H1 (cell line): ENCODE data around the gene OBSCN. TPM values are rescaled to one million over a fixed set of nuclear protein-coding genes. Genes with fewer than 3 reads are reported as not detected.
A peak's percentile ranks its signal among the peaks of the same experiment; 100 is the strongest.

Experiments used
- CTCF ChIA-PET: fragments of 300-600 bp; sonication (Branson Sonifier 250); formaldehyde crosslinking; loops from one replicate; lab custom pipeline; 2021; ENCODE audit not compliant: partially characterized antibody; lab: Charles Lee
- POLR2A ChIA-PET: fragments of 300-600 bp; sonication (Branson Sonifier 250); formaldehyde crosslinking; loops from one replicate; lab custom pipeline; 2021; ENCODE audit warnings: inconsistent platforms; ENCODE audit not compliant: partially characterized antibody; lab: Charles Lee
- DNase-seq, 2 experiments: peaks; one replicate each; pipeline versions ENCODE4 v3.0.0 to v3.0.0-alpha.2; 2010 to 2022; ENCODE audit warnings: low spot score in 2 of 2, low read depth in 1 of 2, mixed read lengths in 1 of 2
- FAIRE-seq: peaks from 2 replicates; lab custom pipeline; 2011; peaks lifted over from hg19 to GRCh38; lab: Jason Lieb, UNC
- H2AFZ ChIP-seq: 2 replicates; pipeline ENCODE4 v1.8.1; 2012; ENCODE audit warnings: low read length, inconsistent platforms
- H2AK5ac ChIP-seq: 2 replicates; pipeline ENCODE4 v1.6.1; 2013; ENCODE audit warnings: low read depth, low read length
- H2BK120ac ChIP-seq: replicated peaks from 2 replicates; pipeline ENCODE3; 2013; ENCODE audit warnings: low read depth, low read length, inconsistent platforms
- H2BK12ac ChIP-seq: 2 replicates; pipeline ENCODE4 v1.6.1; 2013; ENCODE audit warnings: low read depth, low read length
- H2BK15ac ChIP-seq: 2 replicates; pipeline ENCODE4 v1.6.1; 2013; ENCODE audit warnings: low read length
- H2BK20ac ChIP-seq: 2 replicates; pipeline ENCODE4 v1.6.1; 2013; ENCODE audit warnings: low read length
- H2BK5ac ChIP-seq: 2 replicates; pipeline ENCODE4 v1.6.1; 2013; ENCODE audit warnings: low read depth, low read length
- H3K14ac ChIP-seq: 2 replicates; pipeline ENCODE4 v1.6.1; 2013; ENCODE audit warnings: inconsistent platforms; ENCODE audit not compliant: insufficient read length
- H3K18ac ChIP-seq: 2 replicates; pipeline ENCODE4 v1.6.1; 2013; ENCODE audit warnings: low read length; ENCODE audit errors: extremely low read depth
- H3K23ac ChIP-seq: 2 replicates; pipeline ENCODE4 v1.6.1; 2013; ENCODE audit warnings: inconsistent platforms; ENCODE audit not compliant: insufficient read length
- H3K23me2 ChIP-seq: 2 replicates; pipeline ENCODE4 v1.6.1; 2013; ENCODE audit warnings: low read depth, low read length
- H3K27ac ChIP-seq: 2 replicates; pipeline ENCODE4 v1.6.1; 2011; ENCODE audit warnings: low read depth, low read length, inconsistent platforms
- H3K27me3 ChIP-seq, 4 experiments: replicated peaks in 1 of 4; 1 replicate in 1 of 4; 2 replicates in 3 of 4; pipeline versions ENCODE4 v1.6.1 to v1.8.1; 2011 to 2013; ENCODE audit warnings: low read length in 3 of 4, mild to moderate bottlenecking in 3 of 4, inconsistent platforms in 2 of 4, mixed read lengths in 2 of 4, moderate library complexity in 1 of 4; ENCODE audit not compliant: control insufficient read depth in 3 of 4, insufficient read depth in 3 of 4; ENCODE audit errors: extremely low read depth in 1 of 4
- H3K36me3 ChIP-seq, 4 experiments: 2 replicates each; pipeline versions ENCODE4 v1.6.1 to v1.8.1; 2011 to 2013; ENCODE audit warnings: mild to moderate bottlenecking in 4 of 4, low read length in 3 of 4, moderate library complexity in 2 of 4, control low read depth in 1 of 4, inconsistent platforms in 1 of 4; ENCODE audit not compliant: insufficient read depth in 4 of 4, control insufficient read depth in 2 of 4
- H3K4ac ChIP-seq: replicated peaks from 2 replicates; pipeline ENCODE3; 2013; ENCODE audit warnings: low read length, low read depth, mixed read lengths, inconsistent platforms; ENCODE audit not compliant: insufficient read length
- H3K4me1 ChIP-seq, 4 experiments: replicated peaks in 1 of 4; 1 replicate in 1 of 4; 2 replicates in 3 of 4; pipeline versions ENCODE4 v1.6.1 to v1.8.1; 2011 to 2013; ENCODE audit warnings: low read length in 3 of 4, inconsistent platforms in 2 of 4, mixed read lengths in 1 of 4; ENCODE audit not compliant: insufficient read depth in 4 of 4, control insufficient read depth in 3 of 4
- H3K4me2 ChIP-seq, 2 experiments: 2 replicates each; pipeline versions ENCODE4 v1.6.1 to v1.8.1; 2011 to 2013; ENCODE audit warnings: low read depth in 2 of 2, low read length in 2 of 2, control low read depth in 1 of 2, inconsistent platforms in 1 of 2, mild to moderate bottlenecking in 1 of 2; ENCODE audit not compliant: insufficient read depth in 1 of 2
- H3K4me3 ChIP-seq, 4 experiments: fragments of 200-600, 300-600 bp in 1 of 4; sonication (generic), shearing (Covaris generic), sonication (Bioruptor Twin) in 1 of 4; 2 replicates each; pipeline versions ENCODE4 v1.5.1 to v1.8.1; 2011 to 2016; ENCODE audit warnings: low read length in 4 of 4, low read depth in 3 of 4, control low read depth in 2 of 4, inconsistent platforms in 2 of 4, mild to moderate bottlenecking in 2 of 4, mixed read lengths in 1 of 4, moderate library complexity in 1 of 4; ENCODE audit not compliant: insufficient read depth in 2 of 4; ENCODE audit errors: extremely low read depth in 1 of 4
- H3K56ac ChIP-seq: replicated peaks from 2 replicates; pipeline ENCODE3; 2013; ENCODE audit warnings: low read depth, mild to moderate bottlenecking, mixed read lengths, low read length, inconsistent platforms; ENCODE audit not compliant: insufficient read length
- H3K79me1 ChIP-seq: 2 replicates; pipeline ENCODE4 v1.6.1; 2013; ENCODE audit warnings: low read depth, low read length, control low read depth
- H3K79me2 ChIP-seq, 2 experiments: 2 replicates each; pipeline versions ENCODE4 v1.6.1 to v1.8.1; 2012 to 2013; ENCODE audit warnings: low read length in 2 of 2, mild to moderate bottlenecking in 2 of 2, inconsistent platforms in 1 of 2; ENCODE audit not compliant: insufficient read depth in 2 of 2, control insufficient read depth in 1 of 2
- H3K9ac ChIP-seq, 4 experiments: replicated peaks in 1 of 4; 1 replicate in 1 of 4; 2 replicates in 3 of 4; pipeline versions ENCODE4 v1.6.1 to v1.8.1; 2011 to 2013; ENCODE audit warnings: low read depth in 3 of 4, low read length in 3 of 4, control low read depth in 2 of 4, mild to moderate bottlenecking in 2 of 4, moderate library complexity in 2 of 4, inconsistent platforms in 1 of 4; ENCODE audit errors: extremely low read depth in 1 of 4
- H3K9me3 ChIP-seq, 2 experiments: 2 replicates each; pipeline versions ENCODE4 v1.6.1 to v1.8.1; 2012 to 2013; ENCODE audit warnings: mild to moderate bottlenecking in 2 of 2, moderate library complexity in 2 of 2, control low read depth in 1 of 2, inconsistent platforms in 1 of 2, low read depth in 1 of 2, low read length in 1 of 2, mixed read lengths in 1 of 2; ENCODE audit not compliant: insufficient read depth in 2 of 2
- H4K20me1 ChIP-seq, 2 experiments: replicated peaks in 1 of 2; 2 replicates each; pipeline versions ENCODE3 to v1.8.1; 2011 to 2013; ENCODE audit warnings: inconsistent platforms in 2 of 2, low read length in 2 of 2, mild to moderate bottlenecking in 1 of 2; ENCODE audit not compliant: insufficient read depth in 2 of 2, control insufficient read depth in 1 of 2
- H4K5ac ChIP-seq: 2 replicates; pipeline ENCODE4 v1.6.1; 2013; ENCODE audit warnings: low read length, low read depth, mixed read lengths, inconsistent platforms; ENCODE audit not compliant: insufficient read length
- H4K8ac ChIP-seq: 2 replicates; pipeline ENCODE4 v1.8.0; 2013; ENCODE audit warnings: mild to moderate bottlenecking, moderate library complexity, low read length, inconsistent platforms; ENCODE audit not compliant: insufficient read depth; ENCODE audit errors: extremely low read depth
- H4K91ac ChIP-seq: replicated peaks from 2 replicates; pipeline ENCODE3; 2013; ENCODE audit warnings: low read length, mixed read lengths, inconsistent platforms; ENCODE audit not compliant: insufficient read length
- CHD2 ChIP-seq: IDR thresholded peaks from 2 replicates; pipeline ENCODE4 v1.6.1; 2012; ENCODE audit warnings: low read length, improper control_type of control experiment
- CREB1 ChIP-seq: IDR thresholded peaks from 2 replicates; pipeline ENCODE4 v1.6.1; 2012; ENCODE audit warnings: inconsistent platforms
- GABPA ChIP-seq: IDR thresholded peaks from 2 replicates; pipeline ENCODE4 v1.6.1; 2011; ENCODE audit warnings: mild to moderate bottlenecking, low read length, moderate library complexity, borderline replicate concordance; ENCODE audit not compliant: insufficient read depth
- HDAC2 ChIP-seq, 2 experiments: fragments of 300-600 bp in 1 of 2; sonication (generic) in 1 of 2; IDR thresholded peaks; 2 replicates each; pipeline ENCODE4 v1.6.1; 2011 to 2012; ENCODE audit warnings: low read depth in 2 of 2, low read length in 2 of 2, mild to moderate bottlenecking in 2 of 2, moderate library complexity in 2 of 2, borderline replicate concordance in 1 of 2, inconsistent platforms in 1 of 2
- JUN ChIP-seq: IDR thresholded peaks from 2 replicates; pipeline ENCODE4 v1.6.1; 2011; ENCODE audit warnings: low read depth, mild to moderate bottlenecking, improper control_type of control experiment, low read length
- RFX5 ChIP-seq: IDR thresholded peaks from 2 replicates; pipeline ENCODE4 v1.6.1; 2011; ENCODE audit warnings: low read depth, low read length, improper control_type of control experiment, borderline replicate concordance
- SIX5 ChIP-seq: IDR thresholded peaks from 2 replicates; pipeline ENCODE4 v1.6.1; 2011; ENCODE audit warnings: mild to moderate bottlenecking, low read depth, low read length
- SP2 ChIP-seq: IDR thresholded peaks from 2 replicates; pipeline ENCODE4 v1.6.1; 2012; ENCODE audit warnings: mild to moderate bottlenecking, low read length, inconsistent platforms
- TAF1 ChIP-seq: IDR thresholded peaks from 2 replicates; pipeline ENCODE4 v1.6.1; 2011; ENCODE audit warnings: mild to moderate bottlenecking, low read depth, low read length
- TBP ChIP-seq: IDR thresholded peaks from 2 replicates; pipeline ENCODE4 v1.6.1; 2011; ENCODE audit warnings: low read depth, low read length, improper control_type of control experiment
- WGBS, 2 experiments: shearing (Covaris generic) in 1 of 2; methylation state at CpG; one replicate each; pipeline versions ENCODE4 v1.1.6 to v1.1.7; 2013 to 2015; ENCODE audit warnings: low lambda C conversion rate in 2 of 2, mixed read lengths in 2 of 2, inconsistent platforms in 1 of 2, low coverage in 1 of 2, missing lambda C conversion rate in 1 of 2; ENCODE audit not compliant: insufficient replicate concordance in 2 of 2, insufficient coverage in 1 of 2, insufficient read length in 1 of 2; ENCODE audit errors: extremely low coverage in 1 of 2, missing lambda C conversion rate in 1 of 2; 5-methylcytosine and 5-hydroxymethylcytosine counted together
- polyA plus RNA-seq, 7 experiments: library from polyadenylated mRNA; depleted of rRNA in 3 of 7; stranded (reverse) in 5 of 7; unstranded in 2 of 7; fragments of >200 nt in 5 of 7; fragments of 200-250 nt in 2 of 7; gene quantifications; 1 replicate in 5 of 7; 2 replicates in 1 of 7; 4 replicates in 1 of 7; pipeline versions ENCODE4 v1.2.1 to v1.2.3, GENCODE V29; 2011 to 2013; ENCODE audit warnings: missing spikeins in 2 of 7, mixed read lengths in 2 of 7
- total RNA-seq: library from RNA; stranded (reverse); fragmentation: NEBNext Ultra II Directional; extraction: Animal tissue kit (Norgen Biotek cat#: 25700); gene quantifications from 2 replicates; pipeline ENCODE4 v1.2.1, GENCODE V29; 2021
- TF ChIP-seq, protein P1 (sequence below): IDR thresholded peaks from 2 replicates; pipeline ENCODE4 v1.6.1; 2011; ENCODE audit warnings: low read depth, mild to moderate bottlenecking, low read length; ENCODE audit not compliant: insufficient read depth
- TF ChIP-seq, protein P2 (sequence below): IDR thresholded peaks from 2 replicates; pipeline ENCODE4 v1.6.1; 2012; ENCODE audit warnings: inconsistent platforms

The OBSCN gene
- total and polyA plus RNA-seq, 2 of the 8 experiments (the other 6 are each of a cell fraction or from before 2014, with no cell fraction given): 7.5 to 28.4 TPM

DNA sequence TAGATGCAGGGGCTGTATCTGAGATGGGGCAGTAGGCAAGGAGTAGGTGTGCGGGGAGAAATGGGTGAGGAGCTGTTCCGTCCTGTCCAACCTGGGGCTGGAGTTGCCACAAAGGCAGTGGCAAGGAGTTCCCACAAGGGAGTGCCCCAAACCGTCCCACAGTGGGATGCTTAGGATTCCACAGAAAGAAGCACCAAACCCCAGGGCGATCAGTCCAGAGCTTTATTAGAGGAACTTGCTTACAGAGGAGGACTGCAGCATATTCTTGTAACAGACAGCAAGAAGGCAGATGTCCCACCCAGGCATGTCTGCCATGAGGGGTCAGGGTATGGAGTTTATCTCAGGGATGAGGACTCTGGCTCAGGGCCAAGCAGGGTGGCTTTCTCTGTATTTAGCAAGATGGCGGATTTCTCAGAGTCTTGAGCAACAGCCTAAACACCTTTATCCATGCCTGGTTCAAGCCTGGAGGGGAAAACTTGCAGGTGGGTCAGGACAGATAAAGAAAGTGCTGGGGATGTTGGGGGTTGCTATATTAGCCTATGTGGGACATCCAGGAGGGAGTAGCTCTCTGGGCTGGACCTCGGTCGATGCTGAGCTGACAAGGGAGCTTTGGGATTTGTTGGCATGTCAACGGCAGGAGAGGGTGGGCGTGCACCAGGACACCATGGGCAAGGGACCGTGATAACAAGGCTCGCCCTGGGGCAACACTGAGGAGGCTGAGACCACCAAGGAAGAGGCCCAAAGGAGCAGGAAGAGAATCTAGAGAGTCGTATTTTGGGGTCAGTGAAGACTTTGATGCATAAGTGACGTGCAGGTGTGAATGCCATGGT lies 32.8 kb downstream of the OBSCN start:
- no peaks in the 10 kb centered on the region for H3K79me2 ChIP-seq
- H2AFZ ChIP-seq: no peak overlapping the region
- no peak for FAIRE-seq
- no peak overlapping the region for H4K91ac ChIP-seq
- no peak overlapping the region for H3K4me3 ChIP-seq
- H4K20me1 ChIP-seq: peaks cover 0 to 5% of the 10 kb centered on the region in 2 experiments
- no peak overlapping the region for H3K27ac ChIP-seq
- no peak overlapping the region for H2AK5ac ChIP-seq
- H4K5ac ChIP-seq: no peak overlapping the region
- no peak overlapping the region for H3K18ac ChIP-seq
- peaks cover 3% of the 10 kb centered on the region for H3K23me2 ChIP-seq
- peaks cover 15 to 68% (median 47%) of the 10 kb centered on the region in 4 experiments; a peak in 7 of 8 replicates for H3K36me3 ChIP-seq
- no peak overlapping the region for H2BK120ac ChIP-seq
- H3K4me1 ChIP-seq: no peaks in the 10 kb centered on the region
- no peak overlapping the region for H2BK15ac ChIP-seq
- no peak overlapping the region for H2BK12ac ChIP-seq
- ChIA-PET CTCF (interaction anchor here (0.9 kb wide), 1 partner anchor 110 kb away, joined by 3 read pairs; no protein-coding TSS in a partner anchor), POLR2A (interaction anchor here (1.1 to 1.2 kb wide), 2 partner anchors 8 to 9 kb away, joined by 3 to 4 read pairs; no protein-coding TSS in a partner anchor)
- H3K9ac ChIP-seq: no peak overlapping the region
- no peak overlapping the region for H3K4ac ChIP-seq
- H2BK5ac ChIP-seq: no peak overlapping the region
- no peak overlapping the region for H4K8ac ChIP-seq
- WGBS, 2 experiments: 87% methylated on average over 13 of the region's 13 CpGs; no CpG with 5 or more reads in 1 of the 2 experiments
- H3K4me2 ChIP-seq: no peak overlapping the region
- no peak overlapping the region for H3K14ac ChIP-seq
- no peak overlapping the region for H2BK20ac ChIP-seq
- no peaks in the 10 kb centered on the region; the same call in 1 of the 2 replicates for H3K79me1 ChIP-seq
- no peak overlapping the region for H3K56ac ChIP-seq
- DNase-seq: peak in 1 of 2 experiments; percentile 28
- H3K27me3 ChIP-seq: no peaks in the 10 kb centered on the region; a peak in 1 of 7 replicates
- H3K9me3 ChIP-seq: peaks cover 50% of the 10 kb centered on the region in 2 experiments
- no peak overlapping the region for H3K23ac ChIP-seq
- TF ChIP-seq CREB1 (no peak), GABPA (no peak), RFX5 (no peak), HDAC2 (IDR thresholded peaks at IDR 0.05; ENCODE audit: borderline replicate concordance in 1 of 2, low read depth in 2 of 2, low read length in 2 of 2) (no peak), SP2 (no peak), TAF1 (no peak), JUN (no peak), SIX5 (no peak), CHD2 (no peak), TBP (no peak)
- TF ChIP-seq, protein P1, sequence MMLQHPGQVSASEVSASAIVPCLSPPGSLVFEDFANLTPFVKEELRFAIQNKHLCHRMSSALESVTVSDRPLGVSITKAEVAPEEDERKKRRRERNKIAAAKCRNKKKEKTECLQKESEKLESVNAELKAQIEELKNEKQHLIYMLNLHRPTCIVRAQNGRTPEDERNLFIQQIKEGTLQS: no peak
- TF ChIP-seq, protein P2, sequence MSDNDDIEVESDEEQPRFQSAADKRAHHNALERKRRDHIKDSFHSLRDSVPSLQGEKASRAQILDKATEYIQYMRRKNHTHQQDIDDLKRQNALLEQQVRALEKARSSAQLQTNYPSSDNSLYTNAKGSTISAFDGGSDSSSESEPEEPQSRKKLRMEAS: no peak
